Measurements from ENCODE around the gene SLC10A7.

The SLC10A7 gene

GRCh38 chr4:146343776-146344175 lies 178.0 kb downstream of the SLC10A7 start:
- no peak for DNase-seq

- DNase-seq, result no peak
Observed at GRCh38 chr4:146343199-146343598, 178.5 kb downstream of the SLC10A7 start.

GRCh38 chr4:146342600-146343192 lies 179.0 kb downstream of the SLC10A7 start:
- DNase-seq, result no peak

GRCh38 chr4:146340798-146341197 lies 180.9 kb downstream of the SLC10A7 start:
- DNase-seq, result no peak

- DNase-seq, result no peak
Observed at GRCh38 chr4:146338512-146338911, 183.2 kb downstream of the SLC10A7 start.

- DNase-seq, result no peak
Observed at GRCh38 chr4:146336410-146336807, 185.3 kb downstream of the SLC10A7 start.

GRCh38 chr4:146335763-146336409 lies 185.9 kb downstream of the SLC10A7 start:
- DNase-seq, result no peak

GRCh38 chr4:146334862-146335449 lies 186.8 kb downstream of the SLC10A7 start:
- no peak for DNase-seq

- DNase-seq, result no peak
Observed at GRCh38 chr4:146333895-146334262, 187.9 kb downstream of the SLC10A7 start.

GRCh38 chr4:146333187-146333894 lies 188.4 kb downstream of the SLC10A7 start:
- DNase-seq, result no peak

- no peak for DNase-seq
Observed at GRCh38 chr4:146330392-146330791, 191.3 kb downstream of the SLC10A7 start.

- DNase-seq, result no peak
Observed at GRCh38 chr4:146329050-146329716, 192.6 kb downstream of the SLC10A7 start.

- DNase-seq, result no peak
Observed at GRCh38 chr4:146327859-146328650, 193.7 kb downstream of the SLC10A7 start.

GRCh38 chr4:146318894-146319293 lies 202.8 kb downstream of the SLC10A7 start:
- no peak for DNase-seq

- no peak for DNase-seq
Observed at GRCh38 chr4:146317783-146318182, 204.0 kb downstream of the SLC10A7 start.

- DNase-seq, result no peak
Observed at GRCh38 chr4:146315184-146315583, 206.6 kb downstream of the SLC10A7 start.

GRCh38 chr4:146311238-146311970 lies 210.3 kb downstream of the SLC10A7 start:
- no peak for DNase-seq

- no peak for DNase-seq
Observed at GRCh38 chr4:146310319-146311021, 211.3 kb downstream of the SLC10A7 start.

GRCh38 chr4:146308951-146309350 lies 212.8 kb downstream of the SLC10A7 start:
- DNase-seq, result no peak

GRCh38 chr4:146302822-146303221 lies 218.9 kb downstream of the SLC10A7 start:
- no peak for DNase-seq

GRCh38 chr4:146299607-146300006 lies 222.1 kb downstream of the SLC10A7 start:
- DNase-seq, result no peak

All from CD4-positive, alpha-beta T cell treated with Interleukin-15 for 1 hour (primary cell).